Adrenal gland (tissue), 5 donors: ENCODE measurements around the gene GRPEL2.

Experiments
- CTCF ChIP-seq, 6 experiments: fragments of 450-650 bp in 4 of 6; fragments of 200-600 bp in 2 of 6; sonication (generic) in 1 of 6; IDR thresholded peaks; 1 replicate in 5 of 6; 2 replicates in 1 of 6; pipeline versions ENCODE4 v1.5.1 to v1.8.0; 2016 to 2021; ENCODE audit warnings: antibody characterized with exemption in 6 of 6, mild to moderate bottlenecking in 2 of 6, moderate library complexity in 1 of 6
- POLR2A ChIP-seq, 2 donors: fragments of 450-650 bp; IDR thresholded peaks; one replicate each; pipeline ENCODE4 v1.6.1; 2017; ENCODE audit warnings: antibody characterized with exemption in 2 of 2, mild to moderate bottlenecking in 2 of 2, moderate library complexity in 1 of 2
- donor health status: DM: no; HTN: no; CAD: no.

GRCh38 chr5:149333711-149334443 lies 11.4 kb upstream of the GRPEL2 start:
- no peak for TF ChIP-seq CTCF (IDR thresholded peaks at IDR 0.05)
- no peak for TF ChIP-seq POLR2A (IDR thresholded peaks at IDR 0.05)
